NCI-H526 (cell line): ENCODE data around the gene SLFN11.
"Not testable (repeated sequence)": the region's sequence is repeated elsewhere in the genome, so short reads cannot be mapped to it uniquely, and the experiment has no call there.

Experiments
- DNase-seq, 2 experiments: peaks; one replicate each; lab custom pipeline; 2025; lab: John Stamatoyannopoulos, UW

The SLFN11 gene

DNA sequence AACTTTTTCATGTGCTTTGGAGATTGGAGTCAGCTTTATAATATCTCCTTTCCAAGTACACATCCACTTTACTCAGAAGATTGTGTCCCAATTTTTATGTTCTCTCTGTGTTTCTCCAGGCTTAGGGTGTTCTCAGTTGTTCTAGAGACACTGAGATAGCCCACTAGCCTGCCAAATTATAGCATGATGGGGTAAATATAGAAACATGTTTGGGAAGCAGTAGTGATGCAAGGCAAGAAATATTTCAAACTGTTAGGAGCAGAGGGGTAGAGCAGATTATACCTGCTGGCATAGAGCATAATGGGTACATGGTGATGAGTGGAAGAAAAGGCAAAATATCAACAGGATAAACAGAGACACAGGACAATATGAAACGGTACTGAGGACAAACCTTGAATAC lies 12.4 kb downstream of the SLFN11 start:
- no peak for DNase-seq

DNA sequence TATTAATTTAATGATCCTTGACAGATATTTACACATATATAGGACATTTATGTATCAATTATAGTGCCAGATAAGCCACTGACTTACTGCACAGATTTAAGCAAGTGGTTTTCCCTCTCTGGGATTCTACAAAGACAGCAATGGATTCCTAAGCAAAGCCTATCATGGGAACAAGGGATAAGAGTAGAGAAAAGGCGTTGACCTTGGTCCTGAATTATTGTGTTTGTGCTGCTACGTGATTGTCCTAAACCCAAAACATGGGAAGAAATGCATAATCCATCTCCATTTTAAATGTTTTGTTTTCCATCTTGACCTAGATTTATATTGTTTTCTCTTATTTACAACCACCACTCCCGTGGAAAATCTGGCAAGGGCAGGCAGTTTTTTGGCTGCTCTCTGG lies 14.0 kb downstream of the SLFN11 start:
- no peak for DNase-seq

DNA sequence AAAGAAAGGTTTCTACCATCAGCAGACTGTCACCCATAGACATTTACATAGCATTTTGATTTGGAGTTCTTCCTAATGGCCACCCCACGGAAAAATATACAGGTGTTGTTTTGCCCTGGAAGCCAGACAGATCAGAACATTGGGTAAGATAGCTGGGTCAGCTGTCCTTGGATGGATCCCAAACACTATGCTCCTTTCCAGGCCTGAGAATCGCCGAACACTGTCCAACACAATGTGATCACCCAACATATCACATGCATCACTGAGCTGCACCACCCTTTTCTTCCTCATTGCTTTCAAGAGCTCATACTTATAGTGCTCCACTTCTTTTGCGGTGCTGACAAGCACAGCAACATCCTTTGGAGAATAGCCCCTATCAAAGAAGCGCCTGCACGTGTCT lies 21.1 kb downstream of the SLFN11 start:
- DNase-seq = no peak

DNA sequence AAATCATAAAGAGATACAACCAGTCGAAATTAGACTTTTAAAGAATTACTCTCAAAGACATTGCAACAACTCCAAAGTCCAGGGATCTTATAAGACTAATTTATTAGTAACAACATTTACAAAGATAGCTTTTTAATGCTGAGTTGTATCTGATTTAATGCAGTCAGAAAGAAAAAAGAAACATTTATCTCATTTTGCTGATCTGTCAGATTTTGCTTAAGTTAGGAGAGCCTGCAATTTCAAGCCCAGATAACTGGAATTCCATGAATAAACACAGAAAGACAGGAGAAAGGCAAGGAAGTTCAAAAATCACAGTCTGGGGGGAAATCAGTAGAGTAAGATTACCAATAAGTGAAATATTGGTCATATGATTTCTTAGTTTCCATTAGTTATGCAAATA lies 22.9 kb downstream of the SLFN11 start:
- no peak for DNase-seq

DNA sequence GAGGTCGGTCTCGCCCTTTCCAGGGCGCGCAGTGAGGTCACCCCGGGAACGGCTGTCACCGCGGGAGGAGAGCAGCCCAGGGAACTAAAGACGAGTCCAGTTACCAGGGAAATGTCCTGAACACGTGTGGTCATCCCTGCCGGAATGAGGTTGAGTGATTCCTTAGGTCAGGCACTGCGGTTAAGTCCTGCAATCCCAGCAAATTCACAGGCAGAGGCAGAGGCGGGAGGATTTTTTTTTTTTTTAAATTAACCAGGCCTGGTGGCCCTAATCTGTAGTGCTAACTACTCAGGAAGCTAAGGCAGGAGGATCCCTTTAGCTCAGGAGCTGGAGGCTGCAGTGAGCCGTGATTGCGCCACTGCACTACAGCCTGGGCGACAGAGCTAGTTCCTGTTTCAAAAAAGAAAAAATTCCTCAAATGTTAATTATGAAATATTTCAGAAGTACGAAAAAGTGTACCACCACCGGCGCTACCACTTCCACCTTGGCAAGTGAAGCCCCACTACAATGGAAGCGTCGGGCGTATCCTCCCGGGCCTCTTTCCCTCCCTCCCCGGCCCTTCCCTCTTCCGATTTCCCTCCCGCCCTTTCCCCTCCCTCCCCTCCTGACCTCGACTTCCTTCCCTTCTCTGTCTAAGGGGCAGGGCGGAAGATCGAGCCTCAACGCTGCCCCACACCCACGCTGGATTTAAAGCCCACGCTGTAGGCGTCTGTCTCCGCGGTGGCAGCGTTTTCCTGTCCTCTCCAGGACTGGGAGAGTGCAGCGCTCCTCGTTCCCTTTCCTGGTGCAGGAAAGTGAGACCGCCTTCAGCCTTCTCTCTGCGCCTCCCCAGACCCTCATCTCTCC lies 27.3 kb downstream of the SLFN11 start:
- no peak for DNase-seq

DNA sequence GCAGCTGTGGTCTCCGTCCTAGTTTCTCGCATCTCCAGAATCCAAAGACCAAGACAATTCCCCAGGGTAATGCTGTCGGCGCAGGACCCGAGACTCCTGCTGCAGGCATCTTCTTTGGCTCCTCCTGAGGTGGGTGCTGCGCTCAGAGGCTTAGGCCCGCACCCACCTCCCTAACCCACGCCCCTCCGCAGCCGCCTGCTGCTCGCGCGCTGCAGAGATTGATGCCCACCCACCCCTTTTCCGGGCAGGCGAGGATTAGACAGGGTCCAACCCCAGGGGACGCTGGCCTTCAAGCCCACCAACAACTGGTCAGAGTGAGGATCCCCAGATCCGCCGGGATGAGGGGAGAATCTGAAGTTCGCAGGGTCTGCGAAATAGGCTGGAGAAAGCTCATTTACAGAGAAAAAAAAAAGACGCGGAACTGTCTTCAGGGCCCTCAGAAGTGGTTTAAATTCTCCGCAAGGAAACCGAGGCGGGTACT lies 27.9 kb downstream of the SLFN11 start:
- DNase-seq = no peak

DNA sequence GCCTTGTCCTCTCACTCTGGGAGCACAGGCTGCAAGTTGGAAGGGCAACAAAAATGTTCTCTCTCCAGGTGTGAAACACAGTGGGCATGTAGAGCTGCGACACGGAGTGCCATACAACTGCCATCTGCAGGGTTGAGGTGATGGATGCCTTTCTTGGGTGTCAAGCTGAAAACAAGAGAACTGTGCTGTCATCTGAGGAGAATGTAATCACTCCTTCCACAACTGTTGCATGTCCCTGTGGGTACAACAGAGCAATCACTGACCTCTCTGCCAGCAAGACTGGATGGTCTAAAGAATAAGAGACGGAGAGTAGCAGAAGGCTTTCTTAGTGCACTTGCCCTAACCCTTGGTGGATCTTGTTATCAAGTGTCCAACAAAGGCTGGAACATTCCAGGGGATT lies 29.2 kb downstream of the SLFN11 start:
- DNase-seq = no peak

DNA sequence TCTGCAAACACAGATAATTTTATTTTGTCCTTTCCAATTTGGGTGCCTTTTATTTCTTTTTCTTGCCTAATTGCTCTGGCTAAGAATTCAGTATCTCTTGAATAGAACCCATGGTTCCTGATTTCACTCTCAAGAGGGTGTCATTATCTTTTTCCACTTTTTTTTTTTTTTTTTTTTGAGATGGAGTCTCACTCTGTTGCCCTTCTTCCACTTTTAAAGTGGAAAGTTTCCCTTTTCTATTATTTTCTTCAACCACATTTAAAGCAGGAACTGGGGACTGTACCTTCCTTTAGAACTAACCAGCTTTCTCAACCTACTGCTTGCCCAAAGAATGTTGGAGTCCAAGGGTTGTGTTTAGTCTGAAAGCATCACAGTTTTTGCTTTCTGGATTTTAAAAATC lies 31.1 kb downstream of the SLFN11 start:
- DNase-seq = no peak

DNA sequence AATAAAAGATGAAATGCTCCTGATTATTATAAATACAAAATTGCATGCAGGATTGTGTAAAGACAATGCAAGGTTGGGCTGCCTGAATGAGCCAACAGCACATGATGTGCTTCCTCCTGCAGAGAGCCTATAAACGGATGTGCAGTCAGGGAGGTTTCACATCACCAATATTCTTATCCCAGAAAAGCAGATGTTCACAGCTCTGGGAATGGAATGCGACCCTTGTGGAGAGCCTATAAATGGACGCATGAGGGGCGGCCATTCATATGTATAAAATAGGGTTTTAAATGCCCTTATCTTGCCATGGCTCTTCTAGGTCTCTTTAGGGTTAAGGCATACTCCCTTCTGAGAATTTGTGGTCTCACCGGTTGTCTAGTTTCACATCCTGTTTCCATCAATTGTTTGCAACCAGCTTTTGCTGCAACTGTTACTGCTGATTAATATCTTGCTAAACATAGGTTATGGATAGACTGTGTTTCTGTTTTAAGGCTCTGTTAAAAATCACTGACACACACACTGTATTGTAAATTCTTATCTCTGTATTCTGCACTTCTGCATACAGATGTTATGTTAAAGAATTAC lies 31.9 kb downstream of the SLFN11 start:
- no peak for DNase-seq

DNA sequence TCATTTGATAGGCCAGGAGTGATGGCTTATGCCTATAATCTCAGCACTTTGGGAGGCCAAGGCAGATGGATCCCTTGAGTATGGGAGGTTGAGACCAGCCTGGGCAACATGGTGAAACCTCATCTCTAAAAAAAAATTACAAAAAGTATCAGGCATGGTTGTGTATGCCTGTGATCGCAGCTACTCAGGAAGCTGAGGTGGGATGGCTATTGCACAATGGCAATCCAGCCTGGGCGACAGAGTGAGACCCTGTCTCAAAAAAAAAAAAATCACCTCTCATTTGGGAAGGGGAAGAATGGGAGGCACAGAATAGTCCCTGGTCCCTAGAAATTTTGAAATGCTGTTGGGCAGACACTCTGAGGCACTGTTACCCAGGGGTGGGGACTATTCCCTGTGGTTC lies 35.2 kb downstream of the SLFN11 start:
- DNase-seq = no peak

DNA sequence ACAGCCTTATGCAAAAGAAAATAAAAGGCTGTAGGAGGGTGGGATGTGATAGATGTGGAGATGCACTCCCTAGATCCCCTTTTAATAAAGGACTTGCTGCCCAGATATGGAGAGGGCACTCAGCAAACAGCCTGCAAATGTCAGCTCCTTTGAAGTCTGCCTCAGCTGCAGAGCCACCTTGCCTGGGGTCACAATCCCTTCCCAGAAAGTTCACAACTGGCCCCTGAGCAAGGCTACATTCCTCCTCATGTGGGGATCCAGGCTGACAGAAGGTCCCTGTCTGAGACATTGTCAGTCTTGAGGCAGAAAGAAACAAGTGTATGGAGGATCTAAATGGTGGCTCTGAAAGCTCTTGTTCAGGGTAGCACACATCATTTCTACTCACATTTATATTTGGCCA lies 36.1 kb downstream of the SLFN11 start:
- DNase-seq = no peak

DNA sequence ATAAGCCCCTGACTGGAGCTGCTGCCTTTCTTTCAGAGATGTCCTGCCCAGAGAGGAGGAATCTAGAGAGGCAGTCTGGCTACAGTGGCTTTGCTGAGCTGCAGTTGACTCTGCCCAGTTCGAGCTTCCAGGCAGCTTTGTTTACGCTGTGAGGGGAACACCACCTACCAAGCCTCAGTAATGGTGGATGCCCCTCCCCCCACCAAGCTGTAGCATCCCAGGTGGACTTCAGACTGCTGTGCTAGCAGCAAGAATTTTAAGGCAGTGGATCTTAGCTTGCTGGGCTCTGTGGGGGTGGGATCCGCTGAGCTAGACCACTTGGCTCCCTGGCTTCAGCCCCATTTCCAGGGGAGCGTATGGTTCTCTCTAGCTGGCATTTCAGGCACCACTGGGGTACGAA lies 39.8 kb downstream of the SLFN11 start:
- not testable (repeated sequence) for DNase-seq

DNA sequence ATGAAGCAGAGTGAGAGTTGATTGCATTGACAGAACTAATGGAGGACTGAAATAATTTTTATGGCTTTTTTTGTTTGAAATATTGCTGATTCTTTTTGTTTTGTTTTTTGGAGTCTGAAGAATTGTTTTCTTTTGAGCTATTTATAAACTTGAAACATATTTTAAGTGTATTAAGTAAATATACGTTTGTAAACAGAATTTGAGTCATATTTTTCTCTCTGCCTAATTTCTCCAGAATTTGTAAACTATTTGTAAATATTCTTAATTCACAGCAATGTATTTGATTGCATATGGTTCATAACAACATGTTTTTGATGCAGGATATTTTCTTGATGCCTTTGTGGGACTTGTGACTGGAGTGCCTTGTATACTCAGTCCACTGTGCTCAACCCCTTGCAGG lies 50.7 kb downstream of the SLFN11 start:
- DNase-seq = no peak

DNA sequence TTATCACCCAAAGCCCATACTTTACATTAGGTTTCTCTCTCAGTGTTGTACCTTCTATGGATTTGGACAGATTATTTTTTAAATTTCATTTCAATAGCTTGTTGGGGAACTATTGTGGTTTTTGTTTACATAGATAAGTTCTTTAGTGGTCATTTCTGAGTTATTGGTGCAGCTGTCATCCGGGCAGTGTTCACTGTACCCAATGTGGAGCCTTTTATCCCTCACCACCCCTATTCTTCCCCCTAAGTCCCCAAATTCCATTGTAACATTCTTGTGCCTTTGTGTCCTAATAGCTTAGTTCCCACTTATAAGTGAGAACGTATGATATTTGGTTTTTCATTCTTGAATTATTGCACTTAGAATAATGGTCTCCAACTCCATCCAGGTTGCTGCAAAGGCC lies 57.5 kb downstream of the SLFN11 start:
- DNase-seq = no peak

DNA sequence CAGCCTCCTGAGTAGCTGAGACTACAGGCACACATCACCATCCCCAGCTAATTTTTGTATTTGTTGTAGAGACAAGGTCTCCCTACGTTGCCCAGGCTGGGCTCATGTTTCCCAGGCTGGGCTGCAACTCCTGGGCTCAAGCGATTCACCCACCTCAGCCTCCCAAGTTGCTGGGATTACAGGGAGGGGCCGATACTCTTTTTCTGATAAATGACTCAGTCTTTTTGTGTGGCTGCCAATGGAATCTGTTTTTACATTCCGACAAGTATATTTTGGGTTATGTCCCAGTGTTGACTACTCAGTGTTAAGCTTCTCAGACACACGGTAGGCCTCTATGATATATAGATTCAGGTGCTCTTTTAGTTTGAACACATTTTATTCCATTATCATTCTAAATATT lies 58.1 kb downstream of the SLFN11 start:
- DNase-seq = no peak

DNA sequence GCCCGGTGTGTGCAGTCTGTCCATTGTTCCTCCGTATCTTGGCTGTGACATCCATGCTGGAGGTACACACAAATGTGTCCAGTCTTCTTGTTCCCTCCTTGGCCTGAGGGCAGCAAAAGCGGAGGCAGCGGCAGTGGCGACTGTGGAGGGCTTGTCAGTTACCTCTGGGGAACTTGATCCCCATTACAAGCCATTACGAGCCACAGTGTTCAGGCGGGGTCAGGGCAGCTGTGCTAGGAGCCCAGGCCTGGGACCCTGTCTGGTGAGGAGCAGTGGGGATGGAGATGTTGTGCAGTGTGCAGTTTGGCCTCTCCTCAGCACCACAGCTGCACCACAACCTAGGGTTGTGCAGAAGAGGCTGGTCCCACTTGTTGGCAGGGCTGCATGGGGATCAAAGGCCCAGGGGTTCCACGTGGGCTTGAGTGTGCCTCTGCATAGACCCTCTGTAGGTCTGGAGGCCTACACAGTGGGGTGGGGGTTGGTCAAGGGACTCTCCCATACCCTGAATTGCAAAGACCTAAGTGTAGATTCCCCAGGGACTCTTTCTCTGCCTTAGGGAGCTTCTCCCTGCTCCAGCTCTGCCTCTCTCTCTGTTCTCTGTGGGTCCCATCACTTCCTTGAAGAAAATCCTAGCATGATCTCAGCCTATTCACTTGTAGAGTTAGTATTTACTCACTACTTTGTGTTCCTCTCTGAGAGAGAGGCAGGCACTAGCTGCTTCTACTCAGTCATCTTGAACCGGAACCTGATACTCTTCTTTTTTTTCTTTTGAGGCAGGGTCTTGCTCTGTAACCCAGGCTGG lies 58.8 kb downstream of the SLFN11 start:
- DNase-seq = no peak

DNA sequence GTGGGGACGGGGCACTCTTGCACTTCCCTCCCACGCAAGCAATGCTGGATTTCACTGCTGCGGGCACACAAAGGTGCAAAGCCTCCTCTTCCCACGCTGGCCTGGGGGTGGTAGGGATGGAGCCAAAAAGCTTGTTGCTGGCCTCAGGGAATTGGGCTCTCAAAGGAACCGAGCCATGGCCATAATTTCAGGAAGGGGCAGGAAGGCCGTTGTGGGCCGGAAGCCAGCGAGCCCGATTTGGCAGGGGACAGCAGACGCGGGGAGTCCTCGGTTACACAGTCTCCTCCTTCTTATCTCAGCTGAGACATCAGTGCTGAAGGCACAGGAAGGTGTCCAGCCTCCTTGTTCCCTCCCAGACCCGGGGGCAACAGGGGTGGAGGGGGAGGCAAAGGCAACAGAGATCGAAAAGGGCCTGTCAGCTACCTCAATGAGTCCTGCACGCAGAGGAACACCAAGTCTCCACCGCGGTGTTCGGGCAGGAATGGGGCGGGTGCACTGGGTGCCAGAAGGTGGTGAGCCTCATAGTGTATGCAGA lies 59.5 kb downstream of the SLFN11 start:
- DNase-seq = no peak

DNA sequence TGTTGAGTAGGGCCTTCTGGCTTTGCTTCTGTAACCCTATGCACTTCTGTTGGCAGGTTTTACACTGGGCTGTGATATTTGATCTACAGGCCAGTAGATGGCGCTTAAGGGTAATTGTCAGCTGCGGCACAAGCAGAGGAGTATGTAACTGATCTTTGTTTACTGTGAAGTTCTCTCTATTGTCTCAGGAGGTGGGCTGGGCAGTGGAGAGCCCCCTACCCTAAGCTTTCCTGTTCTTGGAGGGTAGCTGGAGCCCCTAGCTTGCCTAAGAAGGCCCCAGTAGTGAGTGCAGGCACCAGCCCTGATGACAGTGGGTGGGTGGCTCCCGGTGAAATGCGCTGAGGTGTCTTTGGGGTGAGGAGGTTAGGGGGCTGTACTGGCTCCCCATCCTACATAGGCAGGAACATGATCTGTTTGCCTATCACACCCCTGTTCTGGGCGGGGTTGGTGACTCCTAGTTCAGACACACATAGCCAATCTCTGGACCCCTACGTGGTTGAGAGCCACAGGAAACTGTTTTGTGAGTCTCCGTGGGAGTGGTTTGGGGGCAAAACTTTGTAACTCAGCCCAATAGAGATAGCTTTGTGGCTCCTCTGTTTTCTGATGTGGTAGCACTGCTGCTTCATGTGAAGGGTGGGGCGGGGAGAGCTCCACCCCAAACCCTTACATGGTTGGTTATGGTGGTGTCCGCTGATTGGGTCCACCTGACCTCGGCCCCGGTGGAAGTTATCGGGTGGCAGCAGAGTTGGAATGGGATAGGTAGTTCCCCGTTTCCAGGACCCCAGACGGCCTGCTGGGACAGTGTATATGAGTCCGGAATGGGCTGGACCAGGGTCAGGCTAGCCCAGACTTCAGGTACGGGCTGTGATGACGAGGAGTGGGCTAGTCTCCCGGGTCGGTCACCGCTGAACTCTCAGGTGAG lies 60.4 kb downstream of the SLFN11 start:
- DNase-seq = peak in 1 of 2 experiments; percentile 66

DNA sequence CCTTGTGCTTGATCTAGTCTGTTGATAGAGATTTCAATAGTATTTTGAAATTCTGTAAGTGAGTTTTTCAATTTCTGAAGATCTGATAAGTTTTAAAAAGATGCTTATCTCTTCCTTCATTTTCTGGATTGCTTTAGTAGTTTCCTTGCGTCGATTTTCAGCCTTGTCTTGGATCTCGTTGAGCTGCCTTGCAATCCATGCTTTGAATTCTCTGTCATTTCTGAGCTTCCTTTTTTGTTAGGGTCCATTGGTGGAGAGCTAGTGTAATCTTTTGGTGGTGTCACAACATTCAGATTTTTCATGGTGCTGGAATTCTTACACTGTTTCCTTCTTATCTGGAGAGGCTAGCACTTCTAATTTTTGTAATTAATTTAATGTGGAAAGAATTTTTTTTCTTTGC lies 61.1 kb downstream of the SLFN11 start:
- no peak for DNase-seq

DNA sequence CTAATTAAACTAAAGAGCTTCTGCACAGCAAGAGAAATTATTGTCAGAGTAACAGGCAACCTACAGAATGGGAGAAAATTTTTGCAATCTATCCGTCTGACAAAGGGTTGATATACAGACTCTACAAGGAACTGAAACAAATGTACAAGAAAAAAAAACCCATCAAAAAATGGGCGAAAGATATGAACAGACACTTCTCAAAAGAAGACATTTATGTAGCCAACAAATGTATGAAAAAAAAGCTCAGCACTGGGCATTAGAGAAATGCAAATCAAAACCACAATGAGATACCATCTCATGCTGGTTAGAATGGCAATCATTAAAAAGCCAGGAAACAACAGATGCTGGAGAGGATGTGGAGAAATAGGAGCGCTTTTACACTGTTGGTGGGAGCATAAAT lies 64.1 kb downstream of the SLFN11 start:
- not testable (repeated sequence) for DNase-seq
